Fibroblast of skin of scalp (primary cell): Measurements from ENCODE around the gene MYO1H.
A peak's percentile ranks its signal among the peaks of the same experiment; 100 is the strongest.
"Not testable (repeated sequence)": the region's sequence is repeated elsewhere in the genome, so short reads cannot be mapped to it uniquely, and the experiment has no call there.

Source experiments
- DNase-seq: peaks from one replicate; pipeline ENCODE4 v3.0.0-alpha.2; 2013

MYO1H gene

DNA sequence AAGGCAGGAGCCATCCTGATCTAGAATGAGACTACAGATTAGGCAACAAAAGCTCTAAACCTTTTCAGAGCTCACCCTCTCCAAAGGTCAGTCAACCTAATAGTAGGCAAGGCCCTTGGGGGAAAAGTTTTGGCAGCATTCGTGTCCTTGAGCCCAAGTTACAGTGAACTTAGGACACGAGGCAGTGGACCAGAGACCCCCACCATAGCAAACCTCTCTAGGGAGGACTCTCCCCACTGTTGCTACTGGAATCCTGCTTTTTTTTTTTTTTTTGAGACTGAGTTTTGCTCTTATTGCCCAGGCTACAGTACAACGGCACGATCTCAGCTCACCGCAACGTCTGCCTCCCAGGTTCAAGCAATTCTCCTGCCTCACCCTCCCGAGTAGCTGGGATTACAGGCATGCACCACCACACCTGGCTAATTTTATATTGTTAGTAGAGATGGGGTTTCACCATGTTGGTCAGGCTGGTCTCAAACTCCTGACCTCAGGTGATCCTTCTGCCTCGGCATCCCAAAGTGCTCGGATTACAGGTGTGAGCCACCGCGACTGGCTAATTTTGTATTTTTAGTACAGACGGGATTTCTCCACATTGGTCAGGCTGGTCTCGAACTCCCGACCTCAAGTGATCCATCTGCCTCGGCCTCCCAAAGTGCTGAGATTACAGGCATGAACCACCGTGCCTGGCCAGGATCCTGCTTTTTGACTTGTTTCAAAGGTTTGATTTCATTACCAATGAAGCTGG is 126.0 kb downstream of the MYO1H start:
- not testable (repeated sequence) for DNase-seq

- no peak for DNase-seq
Measured at GRCh38 chr12:109475121-109475520, 127.4 kb downstream of the MYO1H start.

DNA sequence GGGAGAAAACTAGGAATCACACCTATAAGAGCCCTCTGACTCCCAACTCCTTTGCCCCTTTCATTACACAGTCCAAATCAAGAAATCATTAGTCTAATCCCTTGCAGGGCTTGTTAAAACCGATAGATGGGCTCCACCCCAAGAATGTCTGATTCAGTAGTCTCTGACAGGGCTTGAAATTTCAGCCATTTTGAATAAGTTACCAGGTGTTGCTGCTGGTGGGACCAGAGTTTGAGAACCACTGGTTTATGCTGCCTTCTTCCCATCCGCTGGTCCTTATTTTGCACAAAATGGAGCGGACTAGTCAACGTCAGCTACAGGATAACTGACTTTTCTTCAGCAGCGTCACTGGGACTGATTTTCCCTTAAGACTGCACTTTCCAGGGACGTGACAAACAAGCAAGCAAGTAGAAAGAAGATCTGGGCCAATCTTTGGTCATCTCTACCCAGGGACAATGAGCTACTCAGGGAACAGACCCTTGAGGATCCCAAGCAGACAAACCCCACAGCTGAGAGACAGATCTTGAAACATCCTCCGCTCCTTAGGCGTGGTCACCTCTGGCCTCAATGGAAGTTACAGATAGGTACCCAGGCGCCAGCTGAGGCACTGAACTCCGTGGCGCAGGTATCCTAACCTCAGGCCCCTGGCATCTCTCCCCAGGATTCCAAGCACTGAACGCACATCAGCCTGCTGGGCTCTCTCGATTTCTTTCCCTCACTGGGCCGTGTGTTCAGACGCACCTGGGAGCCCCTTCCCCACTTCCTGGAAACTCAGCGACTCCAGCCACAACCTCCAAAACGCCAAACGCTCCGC is 128.5 kb downstream of the MYO1H start:
- DNase-seq: peak; percentile 34

DNA sequence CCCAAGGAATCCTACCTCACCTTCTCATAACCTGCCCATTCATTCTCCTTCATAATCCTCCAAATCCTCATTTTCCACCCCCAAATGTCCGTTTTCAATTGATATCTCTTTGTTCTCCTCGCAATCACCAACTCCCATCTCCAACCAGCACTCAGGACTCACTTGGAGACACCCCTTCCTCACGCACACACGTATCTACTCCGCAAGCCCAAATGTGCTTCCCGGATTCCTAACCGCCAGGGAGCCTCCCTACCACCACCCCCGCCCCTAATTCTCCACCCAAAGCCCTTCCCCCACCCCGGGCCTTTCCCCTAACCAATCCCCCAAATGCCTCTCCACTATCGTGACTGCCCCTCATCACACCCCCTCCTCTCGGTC is 129.1 kb downstream of the MYO1H start:
- DNase-seq: no peak

DNA sequence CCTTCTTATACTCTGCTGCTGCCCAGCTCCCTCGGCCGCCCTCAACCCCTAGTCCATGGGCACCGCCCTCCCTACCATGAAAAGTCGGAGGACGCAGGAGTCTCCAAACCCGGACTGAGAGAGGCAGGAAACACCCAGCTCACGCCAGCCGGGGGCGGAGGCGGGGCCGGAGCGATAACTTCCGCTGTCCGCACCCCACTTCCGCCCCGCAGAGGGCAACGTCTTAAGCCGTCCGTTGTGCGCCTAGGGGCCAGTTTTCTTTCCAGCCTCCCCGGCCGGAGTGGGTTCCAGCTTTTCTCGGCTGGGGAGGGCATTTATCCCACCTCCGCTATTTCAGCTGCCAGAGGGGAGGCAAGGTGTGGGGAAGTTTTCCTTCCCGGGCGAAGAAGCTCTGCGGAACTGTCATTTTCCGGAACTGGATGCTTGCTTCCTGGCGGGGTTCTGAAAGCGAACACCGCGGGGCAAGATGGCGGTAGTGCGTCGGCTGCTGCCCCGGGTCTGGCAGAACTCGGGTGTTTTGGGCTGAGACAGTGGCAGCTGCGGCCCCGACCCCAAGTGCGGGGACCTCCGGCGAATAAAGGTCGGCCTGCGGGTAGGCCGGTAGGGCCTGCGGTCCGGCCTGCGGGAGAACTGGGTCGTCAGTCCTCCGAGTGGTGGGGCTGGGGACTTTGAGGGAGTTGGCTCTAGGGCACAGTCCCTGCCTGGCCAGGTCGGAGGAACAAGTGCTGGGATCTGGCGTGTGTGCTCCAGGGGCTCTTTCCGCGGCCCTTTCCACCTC is 129.7 kb downstream of the MYO1H start, which contains the start of the genes KCTD10 and UBE3B:
Gene KCTD10, minus strand, starts transcription at position 116 of the 778 bp plus-strand sequence. Its CDS starts 38 bp downstream, at position 78.
Gene UBE3B, plus strand, starts transcription at position 450 of the 778 bp plus-strand sequence. CDS start 5,918 bp downstream, outside the sequence.
- peak; percentile 92 for DNase-seq

DNA sequence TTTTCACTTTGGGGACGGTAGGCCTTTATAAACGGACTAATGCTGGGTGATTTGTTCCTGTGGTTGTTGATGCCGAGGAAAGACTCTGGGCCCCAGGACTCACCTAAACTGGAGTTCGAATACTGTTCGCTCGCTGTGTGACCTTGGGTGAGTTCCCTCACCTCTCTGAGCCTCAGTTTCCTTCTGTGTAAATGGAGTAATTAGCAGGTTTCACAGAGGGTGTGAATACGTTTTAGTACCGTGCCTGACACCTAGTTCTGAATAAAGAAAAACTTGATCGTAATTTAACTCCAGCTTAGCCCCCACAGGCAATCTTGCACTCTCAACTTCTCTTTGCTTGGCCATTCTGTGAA is 130.2 kb downstream of the MYO1H start:
- no peak for DNase-seq

DNA sequence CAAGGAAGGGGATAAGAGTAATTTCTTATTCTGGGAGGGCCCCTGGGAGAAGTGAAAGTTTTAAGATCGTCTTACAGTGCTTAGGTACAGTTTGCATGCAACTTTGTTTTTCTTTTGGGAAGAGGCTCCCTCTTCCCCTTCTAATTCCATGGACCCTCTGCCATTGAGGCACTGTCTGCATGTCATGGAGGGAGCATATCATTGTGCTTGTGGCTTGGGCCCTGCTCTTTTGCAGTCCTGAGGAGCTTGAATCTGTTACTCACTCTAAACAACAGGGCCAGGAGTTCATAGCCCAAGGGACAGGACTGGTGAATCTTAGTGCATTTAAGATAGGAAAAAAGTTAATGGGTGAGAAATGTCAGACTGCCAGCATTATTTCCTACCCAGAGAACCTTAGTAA is 132.1 kb downstream of the MYO1H start:
- no peak for DNase-seq

GRCh38 chr12:109480356-109480755 is 132.7 kb downstream of the MYO1H start:
- no peak for DNase-seq

DNA sequence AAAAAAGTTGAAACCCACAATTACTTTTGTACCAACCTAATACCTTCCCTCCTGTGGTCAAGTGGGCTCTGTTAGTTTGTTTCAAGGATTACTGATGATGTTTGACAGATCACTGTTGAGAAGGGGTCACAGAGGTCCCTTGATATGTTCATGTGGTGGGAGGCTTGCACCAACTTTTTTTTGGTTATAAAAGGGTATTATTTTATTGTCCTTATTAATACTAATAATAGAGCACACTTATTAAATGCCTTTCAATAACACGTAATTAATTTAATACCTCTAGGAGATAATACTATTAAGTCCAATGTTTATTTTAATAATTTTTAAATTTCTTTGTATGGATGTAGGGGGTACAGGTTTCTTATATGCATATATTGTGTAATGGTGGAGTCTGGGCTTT is 134.2 kb downstream of the MYO1H start:
- DNase-seq: no peak

GRCh38 chr12:109482491-109482890 is 134.8 kb downstream of the MYO1H start:
- no peak for DNase-seq

- no peak for DNase-seq
Measured at GRCh38 chr12:109482894-109483293, 135.2 kb downstream of the MYO1H start.

GRCh38 chr12:109483346-109483745 is 135.6 kb downstream of the MYO1H start:
- DNase-seq: no peak

GRCh38 chr12:109485201-109485600 is 137.5 kb downstream of the MYO1H start:
- DNase-seq: no peak

DNA sequence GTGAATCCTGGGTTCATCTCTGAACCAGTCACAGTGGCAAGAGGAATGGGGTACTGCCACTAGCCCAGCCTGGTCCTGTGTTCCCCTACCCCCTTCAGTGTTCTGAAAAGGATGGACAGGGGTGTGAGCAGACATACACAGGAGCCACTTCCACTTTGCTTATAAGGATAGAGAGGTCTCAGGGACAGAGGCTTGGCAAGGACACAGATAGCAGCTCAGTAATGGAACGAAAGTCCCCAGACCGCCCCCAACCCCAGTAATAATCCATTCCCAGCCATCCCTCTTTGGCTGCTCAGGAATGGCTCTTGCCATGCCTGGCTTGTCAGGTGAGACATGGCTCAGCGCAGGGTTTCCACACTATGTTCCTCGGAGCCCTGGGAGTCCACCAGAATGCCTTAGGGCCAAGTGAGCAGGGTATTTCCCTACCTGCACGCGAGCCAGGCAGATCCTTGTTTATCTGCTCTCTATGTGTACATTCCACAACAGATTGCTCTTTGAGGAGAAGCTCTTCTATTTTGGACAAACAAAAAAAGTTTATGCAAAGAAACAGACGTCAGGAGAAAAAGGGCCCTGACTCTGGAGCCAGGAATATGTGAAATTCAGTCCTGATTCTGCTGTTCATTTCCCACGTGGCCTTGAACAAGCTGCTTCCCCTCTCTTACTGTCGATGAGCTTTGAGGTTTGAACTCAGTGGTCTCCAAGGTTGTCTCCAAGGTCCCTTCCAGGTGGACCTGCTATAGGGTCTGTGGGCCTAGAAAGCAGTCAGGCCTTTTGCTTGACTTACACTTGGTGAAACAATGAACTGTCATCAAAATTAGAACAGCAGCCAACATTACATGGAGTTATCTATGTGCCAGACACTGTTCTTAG is 139.7 kb downstream of the MYO1H start:
- no peak for DNase-seq

DNA sequence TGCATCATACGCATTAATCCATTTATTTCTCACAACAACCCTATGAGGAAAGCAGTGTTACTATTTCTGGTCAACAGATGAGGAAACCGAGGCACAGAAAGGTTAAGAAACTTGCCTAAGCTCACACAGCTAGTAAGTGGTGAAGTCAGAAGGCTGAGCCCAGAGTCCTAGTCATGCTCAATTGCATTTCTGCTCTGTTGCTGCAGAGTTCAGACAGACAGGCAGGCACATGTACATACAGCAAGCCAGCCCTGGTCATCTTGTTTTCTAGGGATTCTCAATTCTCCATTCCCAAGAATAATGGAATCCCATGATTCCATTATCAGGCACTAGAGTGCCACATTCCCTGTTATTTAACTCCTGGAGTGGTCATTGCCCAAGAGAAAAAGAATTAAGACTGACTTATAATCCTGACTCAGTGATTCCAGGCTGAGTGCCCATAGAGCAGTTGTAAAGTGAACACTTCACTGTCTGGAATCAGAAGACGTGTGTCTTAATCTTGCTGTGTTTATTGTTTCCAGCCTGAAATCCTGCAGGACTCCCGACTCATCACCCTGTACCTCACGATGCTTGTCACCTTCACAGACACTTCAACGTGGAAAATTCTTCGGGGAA is 140.5 kb downstream of the MYO1H start:
- DNase-seq: no peak

- DNase-seq: no peak
Measured at GRCh38 chr12:109489016-109489954, 141.6 kb downstream of the MYO1H start.

DNA sequence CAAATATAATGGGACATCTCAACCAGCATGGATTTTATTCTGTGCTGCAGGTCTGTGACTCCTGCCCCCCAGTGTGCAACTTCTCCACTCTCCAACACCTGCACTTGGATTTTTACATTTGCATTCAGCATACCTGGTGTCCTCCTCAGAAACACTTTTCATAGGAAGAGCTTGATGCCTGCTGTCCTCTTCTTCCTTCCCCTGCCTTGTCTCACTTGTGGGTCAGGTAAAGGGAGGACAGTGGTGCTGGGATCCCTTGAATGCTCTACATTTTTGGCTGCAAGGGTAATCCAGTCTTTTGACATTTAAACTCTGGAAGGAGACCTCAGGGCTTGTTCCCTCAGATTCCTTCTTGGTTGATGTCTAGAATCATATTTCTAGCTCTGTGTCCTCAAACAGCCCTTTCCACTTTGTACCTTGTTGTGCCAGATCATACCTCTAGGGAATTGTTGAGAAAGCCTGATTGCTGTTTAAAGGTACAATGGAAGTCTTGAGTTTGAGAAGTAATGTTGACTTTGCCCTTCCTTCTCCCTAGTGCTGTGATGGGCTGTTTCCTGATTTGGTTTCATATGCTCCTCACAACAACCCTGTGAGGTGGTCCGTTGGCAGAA is 142.4 kb downstream of the MYO1H start:
- DNase-seq: no peak

GRCh38 chr12:109491671-109492070 is 144.0 kb downstream of the MYO1H start:
- no peak for DNase-seq

DNA sequence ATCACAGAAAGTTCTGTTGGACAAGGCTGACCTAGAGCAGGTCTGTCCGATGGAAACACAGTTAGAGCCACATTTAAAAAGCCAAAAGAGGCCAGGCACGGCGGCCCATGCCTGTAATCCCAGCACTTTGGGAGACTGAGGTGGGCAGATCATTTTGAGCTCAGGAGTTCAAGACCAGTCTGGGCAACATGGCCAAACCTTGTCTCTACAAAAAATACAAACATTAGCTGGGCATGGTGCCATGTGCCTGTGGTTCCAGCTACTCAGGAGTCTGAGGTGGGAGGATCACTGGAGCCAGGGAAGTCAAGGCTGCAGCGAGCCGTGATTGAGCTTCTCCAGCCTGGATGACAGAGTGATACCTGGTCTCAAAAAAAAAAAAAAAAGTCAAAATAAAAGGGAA is 144.7 kb downstream of the MYO1H start:
- no peak for DNase-seq

- no peak for DNase-seq
Measured at GRCh38 chr12:109493090-109493489, 145.4 kb downstream of the MYO1H start.
